DMS114 treated with DMSO at 0.1 percent for 48 hours (cell line): ENCODE measurements around the gene POTEI.
"Not testable (repeated sequence)": the region's sequence is repeated elsewhere in the genome, so short reads cannot be mapped to it uniquely, and the experiment has no call there.

Source experiments
- DNase-seq: peaks from one replicate; lab custom pipeline; 2025; ENCODE audit not compliant: unreplicated experiment; lab: John Stamatoyannopoulos, UW

POTEI gene

GRCh38 chr2:130509228-130509627 is at the start of gene POTEI:
POTEI (minus strand) TSS chr2:130509328; CDS start chr2:130509235, 93 bp downstream.
- DNase-seq, result not testable (repeated sequence)

DNA sequence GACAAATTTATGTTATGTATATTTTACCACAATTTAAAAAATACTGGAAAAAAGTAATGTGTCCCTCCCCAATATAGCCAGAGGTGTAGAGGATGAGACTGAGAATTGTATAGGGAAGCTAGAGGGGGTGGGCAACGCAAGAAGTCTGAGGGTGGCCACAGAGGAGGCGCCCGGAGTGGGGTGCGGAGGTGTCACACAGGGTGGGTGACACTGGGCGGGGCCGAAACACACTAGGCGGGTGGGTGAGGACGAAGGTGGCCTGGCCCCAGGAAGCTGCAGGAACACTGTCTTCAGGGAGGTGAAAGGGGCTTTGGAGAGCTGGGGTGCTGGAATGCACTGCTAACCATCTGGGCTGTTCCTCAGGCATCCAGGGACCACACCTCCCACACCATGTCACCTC is 47.3 kb upstream of the POTEI start:
- DNase-seq, result not testable (repeated sequence)

DNA sequence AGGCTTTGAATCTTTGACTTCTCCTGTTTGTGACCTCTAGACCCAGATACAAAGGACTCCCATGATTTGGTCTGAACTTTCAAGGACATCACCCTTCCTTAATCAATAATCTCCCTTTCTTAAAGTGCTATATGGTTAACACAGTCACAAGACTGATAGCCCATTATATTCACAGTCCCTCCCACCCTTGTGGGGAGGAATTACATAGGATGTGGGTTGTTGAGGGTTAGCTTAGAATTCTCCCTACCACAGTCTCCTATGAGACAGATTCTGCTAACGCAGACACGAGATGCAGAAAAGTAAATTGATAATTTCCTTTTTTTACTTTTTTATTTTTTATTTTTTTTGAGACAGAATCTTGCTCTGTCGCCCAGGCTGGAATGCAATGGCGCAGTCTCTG is 45.0 kb upstream of the POTEI start:
- not testable (repeated sequence) for DNase-seq

DNA sequence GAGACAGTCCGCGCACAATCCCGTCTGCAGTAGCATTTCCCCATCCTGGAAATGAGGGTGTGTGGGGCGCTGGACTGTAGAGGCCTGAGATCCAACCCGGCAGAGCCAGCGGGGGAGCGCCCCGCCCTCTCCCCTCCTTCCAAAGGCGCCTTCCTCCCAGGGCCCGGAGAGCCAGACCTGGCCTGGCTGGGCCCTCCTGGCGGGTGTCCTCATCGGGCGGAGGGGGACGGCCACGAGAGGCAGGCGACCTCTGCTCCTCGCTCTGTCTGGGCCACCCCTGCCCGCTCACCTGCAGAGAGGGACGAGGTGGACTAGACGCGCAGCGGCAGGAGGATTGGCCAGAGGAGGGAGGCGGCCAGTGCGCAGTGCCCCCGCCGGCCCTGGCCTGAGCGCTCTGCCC is 40.3 kb upstream of the POTEI start:
- DNase-seq, result not testable (repeated sequence)

- not testable (repeated sequence) for DNase-seq
Observed at GRCh38 chr2:130548418-130548817, 39.3 kb upstream of the POTEI start.

DNA sequence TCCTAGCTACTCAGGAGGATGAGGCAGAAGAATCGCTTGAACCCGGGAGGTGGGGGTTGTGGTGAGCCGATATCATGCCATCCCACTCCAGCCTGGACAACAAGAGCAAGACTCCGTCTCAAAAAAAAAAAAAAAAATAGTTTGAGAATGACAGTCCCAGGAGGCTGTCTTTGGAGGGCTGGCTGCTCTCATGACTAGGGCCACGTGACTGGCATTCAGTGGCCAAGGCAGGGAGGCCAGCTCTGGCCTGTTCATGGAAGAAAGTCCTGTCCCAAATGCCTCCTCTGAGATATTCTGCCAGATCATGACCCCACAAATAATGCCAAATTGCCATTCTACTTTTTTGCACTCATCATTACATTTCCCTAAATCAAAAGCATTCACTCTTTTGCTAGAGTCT is 35.9 kb upstream of the POTEI start:
- not testable (repeated sequence) for DNase-seq

- not testable (repeated sequence) for DNase-seq
Observed at GRCh38 chr2:130543785-130544528, 34.8 kb upstream of the POTEI start.

DNA sequence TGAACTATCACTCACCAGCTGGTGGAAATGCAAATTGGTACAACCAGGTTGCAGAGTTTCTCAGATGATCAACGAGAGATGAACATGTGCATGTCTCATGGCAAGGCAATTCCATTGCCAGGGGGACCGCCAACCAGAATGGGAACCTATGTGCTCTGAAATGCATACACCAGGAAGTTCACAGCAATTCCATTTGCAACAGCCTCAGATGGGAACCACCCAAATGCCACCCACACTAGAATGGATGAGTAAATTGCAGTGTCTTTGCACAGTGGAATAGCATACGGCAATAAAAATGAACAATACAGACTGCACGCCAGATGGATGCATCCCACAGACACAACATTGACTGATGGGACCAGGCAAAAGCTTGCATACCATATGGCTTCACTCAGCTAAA is 33.7 kb upstream of the POTEI start:
- not testable (repeated sequence) for DNase-seq

- DNase-seq, result not testable (repeated sequence)
Observed at GRCh38 chr2:130538271-130538670, 29.1 kb upstream of the POTEI start.

- DNase-seq, result not testable (repeated sequence)
Observed at GRCh38 chr2:130536654-130537053, 27.5 kb upstream of the POTEI start.

- not testable (repeated sequence) for DNase-seq
Observed at GRCh38 chr2:130531672-130532071, 22.5 kb upstream of the POTEI start.

- DNase-seq, result not testable (repeated sequence)
Observed at GRCh38 chr2:130531225-130531624, 22.1 kb upstream of the POTEI start.

GRCh38 chr2:130530212-130530611 is 21.1 kb upstream of the POTEI start:
- not testable (repeated sequence) for DNase-seq

DNA sequence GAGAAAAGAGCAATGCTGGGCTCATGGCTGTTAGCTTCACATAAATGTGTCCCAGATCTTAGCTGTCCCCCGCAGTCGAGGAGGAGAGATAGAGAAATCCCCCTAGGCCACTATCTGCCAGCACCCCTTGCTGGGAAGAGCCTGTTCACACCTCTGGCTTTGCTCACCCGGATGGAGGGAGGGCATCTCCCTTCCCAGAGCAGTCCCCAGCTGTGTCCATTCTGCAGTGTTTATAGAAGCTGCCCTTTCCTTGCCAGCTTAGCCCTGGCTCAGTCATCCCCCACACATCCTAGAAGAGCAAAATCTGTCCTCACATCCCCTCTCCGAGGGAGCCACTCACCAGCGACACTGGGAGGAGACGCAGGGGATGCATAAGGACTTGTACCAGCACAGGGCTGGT is 20.4 kb upstream of the POTEI start:
- DNase-seq, result not testable (repeated sequence)

GRCh38 chr2:130527365-130527967 is 18.3 kb upstream of the POTEI start:
- DNase-seq, result not testable (repeated sequence)

GRCh38 chr2:130522390-130522789 is 13.3 kb upstream of the POTEI start:
- DNase-seq, result not testable (repeated sequence)

- not testable (repeated sequence) for DNase-seq
Observed at GRCh38 chr2:130520992-130521391, 11.9 kb upstream of the POTEI start, which contains the start of gene CFC1B. CFC1B (plus strand) TSS chr2:130521222; CDS start chr2:130521485, 263 bp downstream.

- DNase-seq, result not testable (repeated sequence)
Observed at GRCh38 chr2:130518516-130519106, 9.5 kb upstream of the POTEI start.

GRCh38 chr2:130511747-130512451 is 2.8 kb upstream of the POTEI start:
- DNase-seq, result not testable (repeated sequence)

- not testable (repeated sequence) for DNase-seq
Observed at GRCh38 chr2:130510807-130511746, 1.9 kb upstream of the POTEI start.
